Activated CD4-positive, alpha-beta T cell treated with anti-CD3 and anti-CD28 coated beads, Interleukin-2, amount 10 ng/mL, durations not matched to agents 7 days and 5 days (primary cell): ENCODE measurements around the gene SPEF1. TPM values are rescaled to one million over a fixed set of nuclear protein-coding genes. Genes with fewer than 3 reads are reported as not detected.

Experiments
- CTCF ChIA-PET: fragments of 350-600 bp; sonication (Branson Sonifier 250); formaldehyde crosslinking; loops from one replicate; lab custom pipeline; 2021; ENCODE audit warnings: antibody characterized with exemption; lab: Charles Lee
- POLR2A ChIA-PET: fragments of 350-600 bp; sonication (Branson Sonifier 250); formaldehyde crosslinking; loops from one replicate; lab custom pipeline; 2021; ENCODE audit warnings: antibody characterized with exemption; lab: Charles Lee
- DNase-seq: peaks from one replicate; pipeline ENCODE4 v3.0.0-alpha.2; 2020
- H3K27ac Mint-ChIP-seq: one replicate; pipeline ENCODE4 v1.8.0; 2021; ENCODE audit warnings: mild to moderate bottlenecking, moderate library complexity, mixed read lengths
- H3K27me3 Mint-ChIP-seq: one replicate; pipeline ENCODE4 v1.8.0; 2021; ENCODE audit warnings: mixed read lengths
- H3K36me3 Mint-ChIP-seq: one replicate; pipeline ENCODE4 v1.8.0; 2021; ENCODE audit warnings: low read depth, mixed read lengths
- H3K4me1 Mint-ChIP-seq: one replicate; pipeline ENCODE4 v1.8.0; 2021; ENCODE audit warnings: mixed read lengths
- H3K4me3 Mint-ChIP-seq: one replicate; pipeline ENCODE4 v1.8.0; 2021; ENCODE audit warnings: mild to moderate bottlenecking, moderate library complexity, mixed read lengths
- H3K9me3 Mint-ChIP-seq: one replicate; pipeline ENCODE4 v1.8.0; 2021; ENCODE audit warnings: mixed read lengths
- total RNA-seq, 2 experiments: library from RNA; stranded (reverse); gene quantifications; one replicate each; pipeline ENCODE4 v1.2.3, GENCODE V29; 2021

The SPEF1 gene
- total RNA-seq, 2 experiments from 2014 or later = 0.17 to 0.21 TPM

- POLR2A ChIA-PET = interaction anchor here (1.7 kb wide), 1 partner anchor 17 kb away, joined by 3 read pairs; the partner anchor contains the start of gene ADISSP
- CTCF ChIA-PET = interaction anchor here (0.5 to 7.0 kb wide), 4 partner anchors 17 to 341 kb away, joined by 3 to 77 read pairs (median 4); partner anchors contain the start of genes ADISSP and AP5S1
- H3K27me3 Mint-ChIP-seq = peaks cover 13% of the 10 kb centered on the region
- H3K4me1 Mint-ChIP-seq = peaks cover 59% of the 10 kb centered on the region
- peaks cover 12% of the 10 kb centered on the region for H3K36me3 Mint-ChIP-seq
- peak overlapping the region; percentile 73 for H3K27ac Mint-ChIP-seq
- no peaks in the 10 kb centered on the region for H3K9me3 Mint-ChIP-seq
- DNase-seq = no peak
- H3K4me3 Mint-ChIP-seq = peak overlapping the region; percentile 57
Measured at GRCh38 chr20:3784216-3784853, 3.1 kb upstream of the SPEF1 start.

- ChIA-PET POLR2A (interaction anchor here (1.7 kb wide), 1 partner anchor 16 kb away, joined by 3 read pairs; the partner anchor contains the start of gene ADISSP), CTCF (interaction anchor here (1.3 to 7.0 kb wide), 2 partner anchors 37 to 71 kb away, joined by 7 to 77 read pairs; partner anchors contain the start of gene AP5S1)
- Mint-ChIP-seq H3K9me3 (no peaks in the 10 kb centered on the region), H3K36me3 (peaks cover 12% of the 10 kb centered on the region), H3K27me3 (peaks cover 18% of the 10 kb centered on the region), H3K4me1 (peaks cover 57% of the 10 kb centered on the region), H3K27ac (no peak overlapping the region), H3K4me3 (no peak overlapping the region)
- DNase-seq = no peak
Measured at GRCh38 chr20:3783511-3784195, 2.4 kb upstream of the SPEF1 start.

GRCh38 chr20:3783068-3783489 lies 1.8 kb upstream of the SPEF1 start:
- Mint-ChIP-seq H3K27me3 (peaks cover 20% of the 10 kb centered on the region), H3K4me1 (peaks cover 54% of the 10 kb centered on the region), H3K27ac (no peak overlapping the region), H3K9me3 (no peaks in the 10 kb centered on the region), H3K4me3 (no peak overlapping the region), H3K36me3 (peaks cover 12% of the 10 kb centered on the region)
- DNase-seq = no peak
- CTCF ChIA-PET = interaction anchor here (0.6 to 7.0 kb wide), 3 partner anchors 31 to 72 kb away, joined by 7 to 77 read pairs (median 7); partner anchors contain the start of gene AP5S1
- POLR2A ChIA-PET = interaction anchor here (1.7 kb wide), 1 partner anchor 15 kb away, joined by 3 read pairs; the partner anchor contains the start of gene ADISSP

GRCh38 chr20:3782597-3782996 lies 1.3 kb upstream of the SPEF1 start:
- no peak overlapping the region for H3K27ac Mint-ChIP-seq
- H3K4me1 Mint-ChIP-seq = peaks cover 51% of the 10 kb centered on the region
- H3K4me3 Mint-ChIP-seq = no peak overlapping the region
- H3K9me3 Mint-ChIP-seq = no peaks in the 10 kb centered on the region
- POLR2A ChIA-PET = no interaction called here
- DNase-seq = no peak
- H3K27me3 Mint-ChIP-seq = peaks cover 20% of the 10 kb centered on the region
- CTCF ChIA-PET = interaction anchor here (0.6 to 1.9 kb wide), 4 partner anchors 10 to 73 kb away, joined by 6 to 8 read pairs (median 7); partner anchors contain the start of gene ADISSP
- peaks cover 12% of the 10 kb centered on the region for H3K36me3 Mint-ChIP-seq

GRCh38 chr20:3778976-3779375 lies 2.3 kb downstream of the SPEF1 start:
- no peak overlapping the region for H3K4me3 Mint-ChIP-seq
- POLR2A ChIA-PET = no interaction called here

GRCh38 chr20:3777716-3778629 lies 3.3 kb downstream of the SPEF1 start:
- Mint-ChIP-seq H3K27me3 (peaks cover 31% of the 10 kb centered on the region), H3K36me3 (peaks cover 3% of the 10 kb centered on the region), H3K4me3 (peak overlapping the region; percentile 59), H3K4me1 (peaks cover 35% of the 10 kb centered on the region), H3K9me3 (no peaks in the 10 kb centered on the region), H3K27ac (no peak overlapping the region)
- ChIA-PET POLR2A (interaction anchor here (1.2 kb wide), 1 partner anchor 10 kb away, joined by 5 read pairs; the partner anchor contains the start of gene ADISSP), CTCF (interaction anchor here (0.6 to 3.9 kb wide), 11 partner anchors 8 to 531 kb away, joined by 3 to 40 read pairs (median 4); partner anchors contain the start of genes ADISSP, AP5S1 and CENPB)
- DNase-seq = no peak

More at GRCh38 chr20:3778976-3779375, 2.3 kb downstream of the SPEF1 start:
- Mint-ChIP-seq H3K27ac (no peak overlapping the region), H3K27me3 (peaks cover 30% of the 10 kb centered on the region), H3K36me3 (peaks cover 6% of the 10 kb centered on the region), H3K9me3 (no peaks in the 10 kb centered on the region), H3K4me1 (peaks cover 41% of the 10 kb centered on the region)
- no peak for DNase-seq
- CTCF ChIA-PET = interaction anchor here (0.9 to 3.9 kb wide), 9 partner anchors 7 to 307 kb away, joined by 3 to 40 read pairs (median 4); partner anchors contain the start of genes ADISSP, AP5S1 and CENPB

GRCh38 chr20:3777381-3777715 lies 3.9 kb downstream of the SPEF1 start:
- no peaks in the 10 kb centered on the region for H3K36me3 Mint-ChIP-seq
- H3K4me3 Mint-ChIP-seq = peak overlapping the region; percentile 59
- H3K9me3 Mint-ChIP-seq = no peaks in the 10 kb centered on the region
- DNase-seq = no peak
- H3K4me1 Mint-ChIP-seq = peaks cover 35% of the 10 kb centered on the region
- ChIA-PET POLR2A (interaction anchor here (1.2 kb wide), 1 partner anchor 10 kb away, joined by 5 read pairs; the partner anchor contains the start of gene ADISSP), CTCF (interaction anchor here (0.6 to 3.9 kb wide), 7 partner anchors 9 to 530 kb away, joined by 3 to 40 read pairs (median 4); partner anchors contain the start of genes ADISSP, AP5S1 and CENPB)
- H3K27me3 Mint-ChIP-seq = peaks cover 31% of the 10 kb centered on the region
- no peak overlapping the region for H3K27ac Mint-ChIP-seq

GRCh38 chr20:3775457-3776108 lies 5.7 kb downstream of the SPEF1 start:
- H3K27ac Mint-ChIP-seq = no peak overlapping the region
- no peaks in the 10 kb centered on the region for H3K36me3 Mint-ChIP-seq
- ChIA-PET POLR2A (interaction anchor here (0.5 kb wide), 1 partner anchor 13 kb away, joined by 4 read pairs; no protein-coding TSS in a partner anchor), CTCF (no interaction called here)
- peaks cover 21% of the 10 kb centered on the region for H3K4me1 Mint-ChIP-seq
- peaks cover 29% of the 10 kb centered on the region for H3K27me3 Mint-ChIP-seq
- no peaks in the 10 kb centered on the region for H3K9me3 Mint-ChIP-seq
- no peak overlapping the region for H3K4me3 Mint-ChIP-seq
- DNase-seq = no peak

GRCh38 chr20:3771552-3772058 lies 9.6 kb downstream of the SPEF1 start:
- no peaks in the 10 kb centered on the region for H3K9me3 Mint-ChIP-seq
- no peak overlapping the region for H3K4me3 Mint-ChIP-seq
- no peak overlapping the region for H3K27ac Mint-ChIP-seq
- H3K27me3 Mint-ChIP-seq = peaks cover 6% of the 10 kb centered on the region
- H3K4me1 Mint-ChIP-seq = peaks cover 15% of the 10 kb centered on the region
- H3K36me3 Mint-ChIP-seq = no peaks in the 10 kb centered on the region
- CTCF ChIA-PET = interaction anchor here (1.0 to 1.9 kb wide), 3 partner anchors 10 to 19 kb away, joined by 4 to 8 read pairs (median 6); partner anchors contain the start of genes CENPB and SPEF1
- POLR2A ChIA-PET = no interaction called here
- no peak for DNase-seq

- ChIA-PET CTCF (interaction anchor here (0.6 to 3.7 kb wide), 16 partner anchors 8 to 317 kb away, joined by 3 to 40 read pairs (median 4); partner anchors contain the start of genes CENPB and SPEF1), POLR2A (interaction anchor here (1.0 kb wide), 2 partner anchors 9 to 16 kb away, joined by 3 to 5 read pairs; no protein-coding TSS in a partner anchor)
- peaks cover 2% of the 10 kb centered on the region for H3K27me3 Mint-ChIP-seq
- H3K4me3 Mint-ChIP-seq = peak overlapping the region; percentile 83
- no peaks in the 10 kb centered on the region for H3K9me3 Mint-ChIP-seq
- peak overlapping the region; percentile 94 for H3K27ac Mint-ChIP-seq
- no peaks in the 10 kb centered on the region for H3K36me3 Mint-ChIP-seq
- H3K4me1 Mint-ChIP-seq = peaks cover 29% of the 10 kb centered on the region
- DNase-seq = peak; percentile 83
Measured at GRCh38 chr20:3768342-3769130, 12.7 kb downstream of the SPEF1 start.
